HepG2 (cell line): Measurements from ENCODE around the gene CEBPB. TPM values are rescaled to one million over a fixed set of nuclear protein-coding genes. Genes with fewer than 3 reads are reported as not detected.

Experiments used
- ARNTL ChIP-seq: sonication (generic); formaldehyde crosslinking; IDR thresholded peaks from 2 replicates; pipeline ENCODE4 v1.4.0; 2020; ENCODE audit warnings: mild to moderate bottlenecking, missing genetic modification reagents
- EHMT2 ChIP-seq: fragments of 200-600 bp; sonication (generic); IDR thresholded peaks from 2 replicates; pipeline ENCODE4 v1.7.0; 2017; ENCODE audit warnings: antibody characterized with exemption, low read depth, low read length, borderline replicate concordance
- ELF1 ChIP-seq: sonication (generic); formaldehyde crosslinking; IDR thresholded peaks from 2 replicates; pipeline ENCODE4 v1.4.0; 2020; ENCODE audit warnings: missing genetic modification reagents
- FLYWCH1 ChIP-seq: sonication (generic); formaldehyde crosslinking; IDR thresholded peaks from 2 replicates; pipeline ENCODE4 v1.8.1; 2023; ENCODE audit warnings: mild to moderate bottlenecking, missing genetic modification reagents
- HNRNPH1 ChIP-seq: fragments of 200-400 bp; formaldehyde crosslinking; optimal IDR thresholded peaks from 2 replicates; pipeline ENCODE3; 2017; ENCODE audit warnings: mild to moderate bottlenecking, low read depth, low read length
- KAT2B ChIP-seq: fragments of 150-350 bp; IDR thresholded peaks from 2 replicates; pipeline ENCODE4 v1.6.1; 2014; ENCODE audit warnings: low read depth, low read length, borderline replicate concordance
- KAT7 ChIP-seq: IDR thresholded peaks from 2 replicates; pipeline ENCODE4 v1.6.1; 2018; ENCODE audit warnings: borderline replicate concordance, missing compliant biosample characterization
- MXD1 ChIP-seq: sonication (generic); formaldehyde crosslinking; IDR thresholded peaks from 2 replicates; pipeline ENCODE4 v1.4.0; 2020; ENCODE audit warnings: mild to moderate bottlenecking, missing genetic modification reagents
- PAWR ChIP-seq: sonication (generic); formaldehyde crosslinking; IDR thresholded peaks from 2 replicates; pipeline ENCODE4 v1.4.0; 2020; ENCODE audit warnings: missing genetic modification reagents, mild to moderate bottlenecking, borderline replicate concordance
- SCMH1 ChIP-seq: sonication (generic); formaldehyde crosslinking; IDR thresholded peaks from 2 replicates; pipeline ENCODE4 v1.9.0; 2021; ENCODE audit warnings: missing genetic modification reagents, mild to moderate bottlenecking, borderline replicate concordance
- SIN3B ChIP-seq: fragments of 150-350 bp; IDR thresholded peaks from 2 replicates; pipeline ENCODE4 v1.6.1; 2014; ENCODE audit warnings: low read length
- SOX6 ChIP-seq, 2 experiments: fragments of 450-650 bp in 1 of 2; sonication (generic) in 1 of 2; formaldehyde crosslinking in 1 of 2; IDR thresholded peaks; 2 replicates each; pipeline versions ENCODE4 v1.4.0 to v1.6.1; 2017 to 2020; ENCODE audit warnings: antibody characterized with exemption in 1 of 2, mild to moderate bottlenecking in 1 of 2, missing genetic modification reagents in 1 of 2
- YEATS4 ChIP-seq: sonication (generic); formaldehyde crosslinking; IDR thresholded peaks from 2 replicates; pipeline ENCODE4 v1.4.0; 2020; ENCODE audit warnings: missing genetic modification reagents, borderline replicate concordance
- YY1 ChIP-seq: IDR thresholded peaks from 2 replicates; pipeline ENCODE4 v1.6.1; 2011; ENCODE audit warnings: low read length, low read depth, moderate library complexity, mild to moderate bottlenecking; ENCODE audit not compliant: insufficient read depth, insufficient replicate concordance
- ZNF230 ChIP-seq: sonication (generic); formaldehyde crosslinking; IDR thresholded peaks from 2 replicates; pipeline ENCODE4 v1.4.0; 2020; ENCODE audit warnings: mild to moderate bottlenecking, missing genetic modification reagents
- ZNF354B ChIP-seq: sonication (generic); formaldehyde crosslinking; IDR thresholded peaks from 2 replicates; pipeline ENCODE4 v1.8.0; 2022; ENCODE audit warnings: mild to moderate bottlenecking, missing genetic modification reagents
- ZNF609 ChIP-seq: sonication (generic); formaldehyde crosslinking; IDR thresholded peaks from 2 replicates; pipeline ENCODE4 v1.4.0; 2020; ENCODE audit warnings: mild to moderate bottlenecking, missing genetic modification reagents, borderline replicate concordance
- ZNF749 ChIP-seq: sonication (generic); formaldehyde crosslinking; IDR thresholded peaks from 2 replicates; pipeline ENCODE4 v1.8.0; 2022; ENCODE audit warnings: mild to moderate bottlenecking, missing genetic modification reagents, moderate library complexity, borderline replicate concordance
- ZNF776 ChIP-seq: sonication (generic); formaldehyde crosslinking; IDR thresholded peaks from 2 replicates; pipeline ENCODE4 v1.4.0; 2020; ENCODE audit warnings: mild to moderate bottlenecking, missing genetic modification reagents
- polyA plus RNA-seq, 8 experiments: library from polyadenylated mRNA; depleted of rRNA in 3 of 8; stranded (reverse) in 7 of 8; unstranded in 1 of 8; fragments of >200 nt; fragmentation: Illumina TruSeq in 4 of 8; extraction: Trizol in 4 of 8; gene quantifications; 2 replicates each; pipeline versions ENCODE4 v1.2.1 to v1.2.3, GENCODE V29; 2011 to 2016; ENCODE audit warnings: low read depth in 4 of 8, missing spikeins in 1 of 8, mixed read lengths in 1 of 8; ENCODE audit not compliant: insufficient read depth in 1 of 8
- total RNA-seq, 5 experiments: library from RNA; depleted of rRNA; stranded (reverse); fragments of >200 nt; fragmentation: Illumina TruSeq; extraction: Trizol; gene quantifications; 2 replicates each; pipeline ENCODE4 v1.2.3, GENCODE V29; 2016; ENCODE audit warnings: low read depth in 1 of 5
- TF ChIP-seq, protein P1 (sequence below): IDR thresholded peaks from 2 replicates; pipeline ENCODE4 v1.6.1; 2016; ENCODE audit warnings: missing compliant biosample characterization, missing genetic modification reagents, borderline replicate concordance
- TF ChIP-seq, protein P2 (sequence below): sonication (generic); formaldehyde crosslinking; conservative IDR thresholded peaks from 2 replicates; pipeline ENCODE4 v1.8.1; 2023; ENCODE audit warnings: missing genetic modification reagents

Gene CEBPB
- total and polyA plus RNA-seq, 2 of the 13 experiments (the other 11 are each of a cell fraction or from before 2014, with no cell fraction given), result 18.5 to 28.2 TPM

DNA sequence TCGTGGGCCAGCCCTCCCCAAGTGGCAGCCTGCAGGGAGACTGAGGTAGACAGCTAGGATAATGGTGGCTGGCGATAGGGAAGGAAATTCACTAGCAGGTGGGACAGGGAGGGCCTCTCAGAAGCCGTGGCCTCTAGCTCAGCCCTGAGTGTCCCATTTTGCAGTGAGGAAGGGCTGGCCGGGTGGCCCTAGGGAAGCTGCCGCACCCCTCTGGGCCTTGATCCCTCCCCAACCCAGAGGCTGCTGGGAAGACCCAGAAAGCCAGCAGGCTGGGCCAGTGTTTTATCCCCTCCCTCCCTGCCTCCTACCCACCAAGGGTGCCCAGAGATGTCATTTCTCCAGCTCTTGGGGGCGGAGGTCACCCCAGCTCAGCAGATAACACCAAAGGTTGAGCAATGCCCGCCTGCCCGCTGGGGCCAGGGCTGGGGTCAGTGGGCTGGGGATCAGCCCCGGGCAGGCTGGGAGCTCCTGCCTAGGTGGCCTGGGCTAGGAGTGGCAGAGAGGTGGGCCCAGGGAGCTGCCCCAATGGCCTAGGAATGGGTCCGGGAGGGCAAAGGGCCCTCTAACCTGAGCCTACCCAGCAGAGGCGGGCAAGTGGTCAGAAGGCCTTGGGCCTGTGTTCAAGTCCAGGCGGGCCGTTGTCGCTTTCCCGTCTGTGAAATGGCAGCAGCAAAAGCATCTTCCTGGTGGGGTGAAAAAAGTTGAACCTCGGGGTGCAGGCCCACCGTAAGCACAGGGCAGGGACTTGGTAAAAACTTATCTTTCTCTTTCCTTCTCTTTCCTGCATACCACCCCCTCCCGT is 1.6 kb upstream of the CEBPB start (continued):
- TF ChIP-seq, protein P1, sequence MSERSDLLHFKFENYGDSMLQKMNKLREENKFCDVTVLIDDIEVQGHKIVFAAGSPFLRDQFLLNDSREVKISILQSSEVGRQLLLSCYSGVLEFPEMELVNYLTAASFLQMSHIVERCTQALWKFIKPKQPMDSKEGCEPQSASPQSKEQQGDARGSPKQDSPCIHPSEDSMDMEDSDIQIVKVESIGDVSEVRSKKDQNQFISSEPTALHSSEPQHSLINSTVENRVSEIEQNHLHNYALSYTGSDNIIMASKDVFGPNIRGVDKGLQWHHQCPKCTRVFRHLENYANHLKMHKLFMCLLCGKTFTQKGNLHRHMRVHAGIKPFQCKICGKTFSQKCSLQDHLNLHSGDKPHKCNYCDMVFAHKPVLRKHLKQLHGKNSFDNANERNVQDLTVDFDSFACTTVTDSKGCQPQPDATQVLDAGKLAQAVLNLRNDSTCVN (CRISPR knock-in tag), result peak; percentile 55; the same call in 1 of the 2 replicates
- peak; percentile 82; the same call in 1 of the 2 replicates for TF ChIP-seq ZNF230 (CRISPR knock-in tag)
- peak; percentile 95 for TF ChIP-seq KAT7
- peak; percentile 97 for TF ChIP-seq ZNF609 (CRISPR knock-in tag)
- TF ChIP-seq ARNTL (CRISPR knock-in tag), result peak; percentile 93
- TF ChIP-seq HNRNPH1, result no peak
- TF ChIP-seq EHMT2, result no peak
- peak; percentile 70 for TF ChIP-seq MXD1 (CRISPR knock-in tag)
- no peak for TF ChIP-seq SIN3B
- TF ChIP-seq ZNF776 (CRISPR knock-in tag), result peak; percentile 90
- no peak for TF ChIP-seq SOX6 (IDR thresholded peaks at IDR 0.05)
- peak; percentile 95 for TF ChIP-seq SOX6 (CRISPR knock-in tag; IDR thresholded peaks at IDR 0.05)
- no peak for TF ChIP-seq FLYWCH1 (CRISPR knock-in tag)
- no peak; the same call in 1 of the 2 replicates for TF ChIP-seq ZNF749
- TF ChIP-seq, protein P2, sequence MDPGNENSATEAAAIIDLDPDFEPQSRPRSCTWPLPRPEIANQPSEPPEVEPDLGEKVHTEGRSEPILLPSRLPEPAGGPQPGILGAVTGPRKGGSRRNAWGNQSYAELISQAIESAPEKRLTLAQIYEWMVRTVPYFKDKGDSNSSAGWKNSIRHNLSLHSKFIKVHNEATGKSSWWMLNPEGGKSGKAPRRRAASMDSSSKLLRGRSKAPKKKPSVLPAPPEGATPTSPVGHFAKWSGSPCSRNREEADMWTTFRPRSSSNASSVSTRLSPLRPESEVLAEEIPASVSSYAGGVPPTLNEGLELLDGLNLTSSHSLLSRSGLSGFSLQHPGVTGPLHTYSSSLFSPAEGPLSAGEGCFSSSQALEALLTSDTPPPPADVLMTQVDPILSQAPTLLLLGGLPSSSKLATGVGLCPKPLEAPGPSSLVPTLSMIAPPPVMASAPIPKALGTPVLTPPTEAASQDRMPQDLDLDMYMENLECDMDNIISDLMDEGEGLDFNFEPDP (CRISPR knock-in tag), result 0 out of 2 replicates have a peak, but pooled peaks have one; percentile 89
- no peak for TF ChIP-seq SCMH1 (CRISPR knock-in tag)
- peak; percentile 81 for TF ChIP-seq YEATS4 (CRISPR knock-in tag)
- TF ChIP-seq ELF1, result peak; percentile 68
- peak; percentile 79 for TF ChIP-seq YY1
- peak; percentile 24; the same call in 1 of the 2 replicates for TF ChIP-seq PAWR (CRISPR knock-in tag)
- TF ChIP-seq KAT2B, result no peak
- no peak for TF ChIP-seq ZNF354B (CRISPR knock-in tag)
